ENCODE measurements around the gene ENOPH1.

Gene ENOPH1

DNA sequence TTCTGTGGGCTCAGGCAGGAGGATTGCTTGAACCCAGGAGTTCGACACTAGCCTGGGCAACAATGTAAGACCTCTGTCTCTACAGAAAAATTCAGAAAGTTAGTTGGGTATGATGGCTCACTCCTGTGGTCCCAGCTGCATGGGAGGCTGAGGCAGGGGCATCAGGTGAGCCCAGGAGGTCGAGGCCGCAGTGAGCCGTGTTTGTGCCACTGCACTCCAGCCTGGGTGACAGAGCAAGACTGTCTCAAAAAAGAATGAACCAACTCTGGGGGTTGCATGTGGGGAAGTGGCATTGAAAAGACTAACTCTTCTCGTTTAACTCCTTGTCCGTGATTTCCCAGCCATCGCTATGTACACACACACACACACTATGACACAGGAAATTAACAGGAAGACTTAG is 26.9 kb downstream of the ENOPH1 start:
- H3K27ac ChIP-seq, result no peak overlapping the region
- TF ChIP-seq, protein P1, sequence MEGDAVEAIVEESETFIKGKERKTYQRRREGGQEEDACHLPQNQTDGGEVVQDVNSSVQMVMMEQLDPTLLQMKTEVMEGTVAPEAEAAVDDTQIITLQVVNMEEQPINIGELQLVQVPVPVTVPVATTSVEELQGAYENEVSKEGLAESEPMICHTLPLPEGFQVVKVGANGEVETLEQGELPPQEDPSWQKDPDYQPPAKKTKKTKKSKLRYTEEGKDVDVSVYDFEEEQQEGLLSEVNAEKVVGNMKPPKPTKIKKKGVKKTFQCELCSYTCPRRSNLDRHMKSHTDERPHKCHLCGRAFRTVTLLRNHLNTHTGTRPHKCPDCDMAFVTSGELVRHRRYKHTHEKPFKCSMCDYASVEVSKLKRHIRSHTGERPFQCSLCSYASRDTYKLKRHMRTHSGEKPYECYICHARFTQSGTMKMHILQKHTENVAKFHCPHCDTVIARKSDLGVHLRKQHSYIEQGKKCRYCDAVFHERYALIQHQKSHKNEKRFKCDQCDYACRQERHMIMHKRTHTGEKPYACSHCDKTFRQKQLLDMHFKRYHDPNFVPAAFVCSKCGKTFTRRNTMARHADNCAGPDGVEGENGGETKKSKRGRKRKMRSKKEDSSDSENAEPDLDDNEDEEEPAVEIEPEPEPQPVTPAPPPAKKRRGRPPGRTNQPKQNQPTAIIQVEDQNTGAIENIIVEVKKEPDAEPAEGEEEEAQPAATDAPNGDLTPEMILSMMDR (conservative IDR thresholded peaks at IDR 0.05; ENCODE audit: low read depth), result no peak
- DNase-seq (ENCODE audit: low spot score), result no peak
- CTCF ChIA-PET, result no interaction called here
- POLR2A ChIA-PET (ENCODE audit: low non-redundant PET), result no interaction called here

DNA sequence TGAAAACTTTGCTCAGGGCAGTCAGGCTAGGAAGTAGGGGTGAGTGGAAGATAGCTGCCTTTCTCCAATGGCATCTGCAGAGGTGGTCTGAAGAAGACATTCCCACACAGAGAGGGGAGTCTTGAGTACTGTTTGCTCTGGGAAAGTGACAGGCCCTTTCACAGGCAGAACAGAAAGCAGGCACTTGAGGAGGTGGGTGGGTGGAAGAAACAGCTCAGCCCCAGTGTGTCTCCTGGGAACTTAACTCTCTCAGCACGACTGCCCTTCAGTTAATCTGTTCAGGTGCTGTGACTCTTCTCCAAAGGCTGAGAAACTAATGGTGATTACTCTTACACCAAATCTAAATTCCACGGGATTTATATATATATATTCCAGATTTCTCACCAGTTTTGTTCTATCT is 28.3 kb downstream of the ENOPH1 start:
- CTCF ChIA-PET, result no interaction called here
- POLR2A ChIA-PET (ENCODE audit: low non-redundant PET), result no interaction called here
- DNase-seq (ENCODE audit: low spot score), result no peak
- H3K27ac ChIP-seq, result no peak overlapping the region
- TF ChIP-seq, protein P1 (conservative IDR thresholded peaks at IDR 0.05; ENCODE audit: low read depth), result no peak

DNA sequence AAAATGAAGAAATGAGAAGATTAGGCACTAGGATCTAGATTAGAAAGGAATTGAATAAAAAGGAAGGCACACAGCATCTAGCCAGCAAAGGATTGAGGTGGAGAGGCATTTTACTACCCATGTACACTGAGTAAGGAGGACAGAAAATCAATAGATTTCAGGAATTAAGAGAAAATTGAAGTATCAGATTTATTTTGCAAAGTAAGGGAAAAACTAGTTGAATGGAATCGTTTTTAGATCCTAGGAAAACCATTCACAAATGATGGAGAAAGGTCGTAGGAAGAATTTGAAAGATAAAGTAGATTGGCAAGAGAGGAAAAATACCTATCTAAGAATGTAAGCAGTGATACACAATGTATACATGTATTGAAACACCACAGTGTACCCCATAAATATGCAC is 31.3 kb downstream of the ENOPH1 start:
- POLR2A ChIA-PET (ENCODE audit: low non-redundant PET), result no interaction called here
- H3K27ac ChIP-seq, result no peak overlapping the region
- CTCF ChIA-PET, result interaction anchor here (0.6 to 1.1 kb wide), 5 partner anchors 9 to 1041 kb away, joined by 3 to 4 read pairs (median 3); no protein-coding TSS in a partner anchor
- DNase-seq (ENCODE audit: low spot score), result no peak
- TF ChIP-seq, protein P1 (conservative IDR thresholded peaks at IDR 0.05; ENCODE audit: low read depth), result no peak

DNA sequence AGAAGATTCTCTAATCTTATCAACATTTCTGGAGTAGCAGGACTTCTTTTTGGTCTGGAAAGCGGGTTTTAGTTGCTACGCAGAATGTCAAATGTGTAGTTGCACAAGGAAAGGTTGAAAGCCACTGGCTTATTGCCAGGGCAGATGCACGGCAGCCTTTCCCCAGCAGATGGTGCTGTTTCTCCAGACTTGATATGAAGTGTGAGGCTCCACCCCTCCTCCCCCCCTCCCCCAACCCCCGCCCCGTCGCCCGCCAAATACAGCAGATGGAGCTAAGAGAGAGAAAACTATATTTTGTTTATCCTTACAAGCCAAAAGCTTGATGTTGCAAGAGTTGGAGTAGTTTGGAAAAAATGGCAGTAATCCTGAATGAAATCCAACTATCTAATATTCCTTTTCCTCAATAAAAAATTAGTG is 32.0 kb downstream of the ENOPH1 start:
- ChIA-PET CTCF (interaction anchor here (0.8 kb wide), 1 partner anchor 21 kb away, joined by 3 read pairs; no protein-coding TSS in a partner anchor), POLR2A (ENCODE audit: low non-redundant PET) (no interaction called here)
- TF ChIP-seq, protein P1 (conservative IDR thresholded peaks at IDR 0.05; ENCODE audit: low read depth), result peak; percentile 83
- peak; percentile 91 for DNase-seq (ENCODE audit: low spot score)
- no peak overlapping the region for H3K27ac ChIP-seq

DNA sequence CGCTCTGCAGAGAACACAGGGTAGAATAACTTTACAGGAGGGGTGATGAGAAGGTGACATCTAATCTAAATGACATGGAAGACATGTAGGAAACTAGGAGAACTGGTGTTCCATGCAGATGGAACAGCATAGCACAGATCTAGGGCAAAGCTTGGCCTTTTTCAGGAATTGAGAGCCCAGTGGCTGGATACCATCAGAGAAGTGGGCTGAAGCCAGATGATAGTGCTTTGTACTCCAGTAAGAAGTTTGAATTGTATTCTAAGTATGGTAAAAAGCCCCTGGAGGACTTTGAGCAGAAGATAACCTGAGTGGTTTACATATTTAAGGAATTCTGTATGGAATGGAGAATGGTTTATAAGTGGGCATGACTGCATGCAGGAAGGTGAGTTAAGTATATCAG is 32.8 kb downstream of the ENOPH1 start:
- CTCF ChIA-PET, result no interaction called here

GRCh38 chr4:82467471-82467870 is 37.1 kb downstream of the ENOPH1 start:
- POLR2A ChIA-PET (ENCODE audit: low non-redundant PET), result no interaction called here

More for the DNA sequence above, 32.8 kb downstream of the ENOPH1 start:
- no peak for DNase-seq (ENCODE audit: low spot score)
- POLR2A ChIA-PET (ENCODE audit: low non-redundant PET), result no interaction called here
- TF ChIP-seq, protein P1 (conservative IDR thresholded peaks at IDR 0.05; ENCODE audit: low read depth), result no peak
- H3K27ac ChIP-seq, result no peak overlapping the region

More at GRCh38 chr4:82467471-82467870, 37.1 kb downstream of the ENOPH1 start:
- TF ChIP-seq, protein P1 (conservative IDR thresholded peaks at IDR 0.05; ENCODE audit: low read depth), result no peak
- H3K27ac ChIP-seq, result no peak overlapping the region
- DNase-seq (ENCODE audit: low spot score), result no peak
- CTCF ChIA-PET, result no interaction called here
